ENCODE data around the gene UBE3B.

UBE3B gene

GRCh38 chr12:109549613-109550270 is 72.3 kb downstream of the UBE3B start:
- FAIRE-seq (no peak), DNase-seq (ENCODE audit: insufficient read length, low spot score) (no peak)

- FAIRE-seq (no peak), DNase-seq (ENCODE audit: insufficient read length, low spot score) (no peak)
These were observed 72.8 kb downstream of the UBE3B start for GRCh38 chr12:109550281-109550680.

GRCh38 chr12:109551108-109551507 is 73.7 kb downstream of the UBE3B start:
- FAIRE-seq (no peak), DNase-seq (ENCODE audit: insufficient read length, low spot score) (no peak)

- FAIRE-seq (no peak), DNase-seq (ENCODE audit: insufficient read length, low spot score) (no peak)
These were observed 75.5 kb downstream of the UBE3B start for GRCh38 chr12:109552971-109553370.

GRCh38 chr12:109553483-109553882 is 76.0 kb downstream of the UBE3B start:
- FAIRE-seq, result peak; percentile 16
- DNase-seq (ENCODE audit: insufficient read length, low spot score), result no peak

- FAIRE-seq, result no peak
- no peak for DNase-seq (ENCODE audit: insufficient read length, low spot score)
These were observed 76.6 kb downstream of the UBE3B start for GRCh38 chr12:109553906-109554500.

- DNase-seq (ENCODE audit: insufficient read length, low spot score) (no peak), FAIRE-seq (no peak)
These were observed 77.3 kb downstream of the UBE3B start for GRCh38 chr12:109554761-109555160.

GRCh38 chr12:109555431-109556315 is 78.2 kb downstream of the UBE3B start:
- DNase-seq (ENCODE audit: insufficient read length, low spot score) (no peak), FAIRE-seq (no peak)

- FAIRE-seq, result no peak
- no peak for DNase-seq (ENCODE audit: insufficient read length, low spot score)
These were observed 79.8 kb downstream of the UBE3B start for GRCh38 chr12:109557200-109557599.

GRCh38 chr12:109557805-109558204 is 80.4 kb downstream of the UBE3B start:
- no peak for DNase-seq (ENCODE audit: insufficient read length, low spot score)
- no peak for FAIRE-seq

GRCh38 chr12:109558374-109559199 is 81.2 kb downstream of the UBE3B start:
- FAIRE-seq (no peak), DNase-seq (ENCODE audit: insufficient read length, low spot score) (no peak)

- FAIRE-seq (no peak), DNase-seq (ENCODE audit: insufficient read length, low spot score) (no peak)
These were observed 81.7 kb downstream of the UBE3B start for GRCh38 chr12:109559200-109559505.

- DNase-seq (ENCODE audit: insufficient read length, low spot score) (no peak), FAIRE-seq (no peak)
These were observed 82.2 kb downstream of the UBE3B start for GRCh38 chr12:109559601-109560000.

GRCh38 chr12:109560867-109561710 is 83.7 kb downstream of the UBE3B start:
- FAIRE-seq (no peak), DNase-seq (ENCODE audit: insufficient read length, low spot score) (no peak)

- FAIRE-seq (peak; percentile 4), DNase-seq (ENCODE audit: insufficient read length, low spot score) (no peak)
These were observed 84.2 kb downstream of the UBE3B start for GRCh38 chr12:109561711-109562030.

- FAIRE-seq (no peak), DNase-seq (ENCODE audit: insufficient read length, low spot score) (no peak)
These were observed 85.4 kb downstream of the UBE3B start for GRCh38 chr12:109562871-109563270.

- DNase-seq (ENCODE audit: insufficient read length, low spot score) (no peak), FAIRE-seq (no peak)
These were observed 86.2 kb downstream of the UBE3B start for GRCh38 chr12:109563291-109564284.

- DNase-seq (ENCODE audit: insufficient read length, low spot score) (no peak), FAIRE-seq (no peak)
These were observed 89.0 kb downstream of the UBE3B start for GRCh38 chr12:109566424-109566823.

- FAIRE-seq (no peak), DNase-seq (ENCODE audit: insufficient read length, low spot score) (no peak)
These were observed 89.9 kb downstream of the UBE3B start for GRCh38 chr12:109567296-109567695.
